Measurements from ENCODE around the gene EP400.
"Not testable (repeated sequence)": the region's sequence is repeated elsewhere in the genome, so short reads cannot be mapped to it uniquely, and the experiment has no call there.

Gene EP400

GRCh38 chr12:132040906-132041606, 91.3 kb downstream of the EP400 start:
- no peak for DNase-seq (ENCODE audit: low read depth)
- no peak overlapping the region for H3K4me3 ChIP-seq (ENCODE audit: low read depth, low read length)
- no peak for TF ChIP-seq CTCF (IDR thresholded peaks at IDR 0.05; ENCODE audit: control insufficient read depth, extremely low read depth, insufficient read depth)

GRCh38 chr12:132043216-132043615, 93.5 kb downstream of the EP400 start:
- no peak for TF ChIP-seq CTCF (IDR thresholded peaks at IDR 0.05; ENCODE audit: control insufficient read depth, extremely low read depth, insufficient read depth)
- DNase-seq (ENCODE audit: low read depth) = no peak
- H3K4me3 ChIP-seq (ENCODE audit: low read depth, low read length) = no peak overlapping the region

DNA sequence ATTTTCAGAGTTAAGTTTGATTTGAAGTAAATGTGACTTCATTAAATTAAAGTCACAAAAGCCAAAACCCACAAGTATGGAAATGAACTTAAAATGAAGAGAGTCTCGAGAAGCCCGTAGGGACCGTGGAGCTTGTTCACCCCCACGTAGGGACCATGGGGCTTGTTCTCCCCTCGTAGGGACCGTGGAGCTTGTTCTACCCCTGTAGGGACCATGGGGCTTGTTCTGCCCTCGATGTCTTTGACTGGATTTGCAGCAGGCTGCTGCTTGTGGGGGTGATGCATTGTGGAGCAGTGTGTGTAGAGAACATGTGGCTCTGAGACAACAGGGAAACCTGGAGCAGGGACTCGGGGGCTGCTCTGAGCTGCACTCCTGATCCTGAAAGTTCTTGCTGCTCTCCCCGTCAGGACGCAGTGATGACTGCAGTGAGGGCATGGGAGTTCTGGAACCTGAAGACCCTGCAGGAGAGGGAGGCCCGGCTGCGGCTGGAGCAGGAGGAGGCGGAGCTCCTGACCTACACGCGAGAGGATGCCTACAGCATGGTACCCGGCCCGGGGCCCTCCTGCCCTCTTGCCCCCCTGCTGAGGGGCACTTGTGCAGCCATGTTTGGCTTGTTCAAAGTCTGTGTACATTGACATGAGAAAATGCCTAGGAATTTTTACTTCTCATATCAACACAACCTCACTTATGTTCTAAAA, 94.2 kb downstream of the EP400 start:
- TF ChIP-seq CTCF (IDR thresholded peaks at IDR 0.05; ENCODE audit: control insufficient read depth, extremely low read depth, insufficient read depth) = no peak
- H3K4me3 ChIP-seq (ENCODE audit: low read depth, low read length) = no peak overlapping the region
- no peak for DNase-seq (ENCODE audit: low read depth)

- DNase-seq (ENCODE audit: low read depth) = no peak
- no peak overlapping the region for H3K4me3 ChIP-seq (ENCODE audit: low read depth, low read length)
- TF ChIP-seq CTCF (IDR thresholded peaks at IDR 0.05; ENCODE audit: control insufficient read depth, extremely low read depth, insufficient read depth) = no peak
Observed at GRCh38 chr12:132044661-132045412, 95.1 kb downstream of the EP400 start.

DNA sequence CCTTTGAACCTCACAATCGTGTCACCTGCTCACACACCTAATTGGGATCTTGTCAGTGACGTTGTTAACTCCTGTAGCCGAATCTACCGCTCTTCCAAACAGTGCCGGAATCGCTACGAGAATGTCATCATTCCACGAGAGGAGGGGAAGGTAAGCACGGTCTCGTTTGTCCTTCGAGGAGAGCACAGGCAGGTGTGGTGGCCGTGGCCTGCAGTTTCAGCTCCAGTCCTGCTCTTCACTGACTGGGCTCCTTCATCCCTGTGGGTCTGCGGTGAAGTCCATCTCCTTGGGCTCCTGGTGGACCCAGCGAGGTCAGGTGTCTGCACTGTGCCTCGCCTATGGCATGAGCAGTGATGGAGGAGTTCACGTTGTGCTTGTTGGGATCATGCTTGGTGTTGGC, 96.0 kb downstream of the EP400 start:
- H3K4me3 ChIP-seq (ENCODE audit: low read depth, low read length) = no peak overlapping the region
- no peak for DNase-seq (ENCODE audit: low read depth)
- no peak for TF ChIP-seq CTCF (IDR thresholded peaks at IDR 0.05; ENCODE audit: control insufficient read depth, extremely low read depth, insufficient read depth)

- no peak for DNase-seq (ENCODE audit: low read depth)
- TF ChIP-seq CTCF (IDR thresholded peaks at IDR 0.05; ENCODE audit: control insufficient read depth, extremely low read depth, insufficient read depth) = no peak
Observed at GRCh38 chr12:132046561-132046960, 96.8 kb downstream of the EP400 start.

DNA sequence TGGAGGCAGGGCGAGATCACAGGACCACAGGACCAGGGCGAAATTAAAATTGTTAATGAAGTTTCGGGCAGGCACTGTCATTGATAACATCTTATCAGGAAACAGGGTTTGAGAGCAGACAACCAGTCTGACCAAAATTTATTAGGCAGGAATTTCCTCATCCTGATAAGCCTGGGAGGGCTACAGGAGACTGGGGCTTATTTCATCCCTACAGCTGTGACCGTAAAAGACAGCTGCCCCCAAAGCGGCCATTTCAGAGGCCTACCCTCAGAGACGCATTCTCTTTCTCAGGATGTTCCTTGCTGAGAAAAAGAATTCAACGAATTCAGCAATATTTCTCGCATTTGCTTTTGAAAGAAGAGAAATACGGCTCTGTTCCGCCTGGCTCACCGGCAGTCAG, 97.9 kb downstream of the EP400 start:
- not testable (repeated sequence) for H3K4me3 ChIP-seq (ENCODE audit: low read depth, low read length); DNase-seq (ENCODE audit: low read depth)

More at GRCh38 chr12:132046561-132046960, 96.8 kb downstream of the EP400 start:
- H3K4me3 ChIP-seq (ENCODE audit: low read depth, low read length) = no peak overlapping the region

Data from LNCaP clone FGC (cell line).